22Rv1 (cell line): ENCODE results near the gene SCARF2.
"Not testable (repeated sequence)": the region's sequence is repeated elsewhere in the genome, so short reads cannot be mapped to it uniquely, and the experiment has no call there.

Experiments used
- H3K27ac ChIP-seq: fragments of 450-650 bp; 2 replicates; pipeline ENCODE4 v1.5.1; 2017
- ZFX ChIP-seq: fragments of 450-650 bp; IDR thresholded peaks from 2 replicates; pipeline ENCODE4 v1.6.1; 2017; ENCODE audit warnings: antibody characterized with exemption, borderline replicate concordance
- TF ChIP-seq, protein P1 (sequence below): fragments of 450-650 bp; IDR thresholded peaks from 2 replicates; pipeline ENCODE4 v1.5.1; 2017; ENCODE audit warnings: mild to moderate bottlenecking

The SCARF2 gene

GRCh38 chr22:20457506-20458240 lies 20.0 kb upstream of the SCARF2 start:
- no peak overlapping the region for H3K27ac ChIP-seq
- TF ChIP-seq, protein P1, sequence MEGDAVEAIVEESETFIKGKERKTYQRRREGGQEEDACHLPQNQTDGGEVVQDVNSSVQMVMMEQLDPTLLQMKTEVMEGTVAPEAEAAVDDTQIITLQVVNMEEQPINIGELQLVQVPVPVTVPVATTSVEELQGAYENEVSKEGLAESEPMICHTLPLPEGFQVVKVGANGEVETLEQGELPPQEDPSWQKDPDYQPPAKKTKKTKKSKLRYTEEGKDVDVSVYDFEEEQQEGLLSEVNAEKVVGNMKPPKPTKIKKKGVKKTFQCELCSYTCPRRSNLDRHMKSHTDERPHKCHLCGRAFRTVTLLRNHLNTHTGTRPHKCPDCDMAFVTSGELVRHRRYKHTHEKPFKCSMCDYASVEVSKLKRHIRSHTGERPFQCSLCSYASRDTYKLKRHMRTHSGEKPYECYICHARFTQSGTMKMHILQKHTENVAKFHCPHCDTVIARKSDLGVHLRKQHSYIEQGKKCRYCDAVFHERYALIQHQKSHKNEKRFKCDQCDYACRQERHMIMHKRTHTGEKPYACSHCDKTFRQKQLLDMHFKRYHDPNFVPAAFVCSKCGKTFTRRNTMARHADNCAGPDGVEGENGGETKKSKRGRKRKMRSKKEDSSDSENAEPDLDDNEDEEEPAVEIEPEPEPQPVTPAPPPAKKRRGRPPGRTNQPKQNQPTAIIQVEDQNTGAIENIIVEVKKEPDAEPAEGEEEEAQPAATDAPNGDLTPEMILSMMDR = no peak
- TF ChIP-seq ZFX = no peak

DNA sequence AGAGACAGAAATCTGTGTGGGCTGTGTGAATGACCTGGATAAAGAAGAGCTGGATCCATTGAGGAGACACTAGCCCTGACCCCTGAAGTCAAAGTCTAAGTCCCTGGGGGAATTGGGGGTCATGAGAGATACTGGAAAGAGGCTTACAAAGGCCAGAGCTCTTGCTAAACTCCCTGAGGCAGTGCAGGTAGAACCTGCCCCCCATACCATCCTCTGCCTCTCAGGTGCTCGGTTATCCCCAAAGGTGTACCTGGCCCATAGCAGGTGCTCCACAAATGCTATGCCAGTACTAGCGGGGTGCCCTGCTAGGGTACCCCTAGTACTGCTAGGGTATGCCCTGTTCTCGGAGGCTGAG lies 19.1 kb upstream of the SCARF2 start:
- TF ChIP-seq, protein P1 = no peak
- no peak for TF ChIP-seq ZFX
- H3K27ac ChIP-seq = no peak overlapping the region

DNA sequence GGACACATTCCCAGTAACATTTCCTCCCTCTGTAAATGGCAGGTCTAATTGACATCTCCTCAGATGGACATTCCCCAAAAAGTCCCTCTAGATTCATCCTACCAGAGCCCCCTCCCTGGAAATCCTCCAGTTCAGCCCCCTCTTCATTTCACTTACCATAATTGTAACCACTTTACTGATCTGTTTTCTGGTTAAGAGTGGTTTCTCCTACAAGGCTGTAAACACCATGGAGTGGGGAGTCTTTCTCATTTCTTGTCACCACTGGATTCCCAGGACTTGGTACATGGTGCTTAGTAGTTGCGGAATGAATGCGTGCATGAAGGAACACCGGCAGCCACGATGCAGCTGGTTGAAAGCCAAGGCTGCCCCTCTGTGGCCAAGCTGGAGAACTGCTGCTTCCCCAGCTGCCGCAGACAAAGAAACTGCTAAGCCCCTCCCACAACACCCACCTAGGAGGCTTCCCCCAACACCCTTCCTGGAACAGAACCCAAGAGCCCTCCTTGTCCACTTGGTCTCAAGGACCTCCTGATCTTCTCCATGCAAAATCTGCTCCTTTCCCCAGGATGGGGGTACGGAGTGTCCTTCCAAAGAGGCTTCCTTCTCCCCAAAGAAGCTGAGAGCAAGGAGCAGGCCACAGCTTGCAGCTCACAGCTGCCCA lies 18.6 kb upstream of the SCARF2 start:
- no peak overlapping the region for H3K27ac ChIP-seq
- no peak for TF ChIP-seq ZFX
- TF ChIP-seq, protein P1 = peak; percentile 89

DNA sequence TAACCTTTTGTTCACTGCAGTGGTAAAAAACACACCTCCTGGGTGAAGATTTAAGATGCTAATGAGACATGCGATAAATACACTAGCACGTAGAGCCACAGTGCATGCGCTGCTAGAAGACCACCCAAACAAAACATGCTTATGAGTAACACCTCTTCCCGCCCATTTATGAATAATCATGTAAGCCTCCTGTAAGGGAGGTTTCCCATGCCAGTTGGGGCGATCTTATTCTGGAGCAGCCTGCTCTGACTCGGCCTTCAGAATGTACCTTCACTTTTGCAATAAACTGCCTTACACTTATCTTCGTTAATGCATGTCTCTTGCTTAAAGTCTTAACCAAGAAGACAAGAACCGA lies 18.1 kb upstream of the SCARF2 start:
- no peak overlapping the region for H3K27ac ChIP-seq
- TF ChIP-seq, protein P1 = no peak
- no peak for TF ChIP-seq ZFX

DNA sequence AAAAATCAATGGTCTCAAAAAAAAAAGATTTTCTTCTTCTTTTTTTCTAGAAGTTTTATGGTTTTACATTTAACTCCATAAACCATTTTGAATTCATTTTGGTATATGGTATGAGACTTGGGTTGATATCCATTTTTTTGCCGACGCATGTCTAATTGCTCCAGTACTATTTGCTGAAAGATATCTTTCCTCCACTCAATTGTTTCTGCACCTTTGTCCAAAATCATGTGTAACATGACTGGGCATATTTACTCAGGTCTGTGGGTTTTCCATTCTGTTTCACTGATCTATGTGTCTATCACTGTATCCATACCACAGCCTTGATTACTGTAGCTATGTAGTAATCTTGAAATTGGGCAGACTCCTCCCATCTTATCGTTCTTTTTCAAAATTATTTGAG lies 15.6 kb upstream of the SCARF2 start:
- no peak for TF ChIP-seq ZFX
- TF ChIP-seq, protein P1 = no peak
- no peak overlapping the region for H3K27ac ChIP-seq

- TF ChIP-seq, protein P1 = no peak
- no peak for TF ChIP-seq ZFX
- no peak overlapping the region for H3K27ac ChIP-seq
Measured at GRCh38 chr22:20451920-20452319, 14.3 kb upstream of the SCARF2 start.

DNA sequence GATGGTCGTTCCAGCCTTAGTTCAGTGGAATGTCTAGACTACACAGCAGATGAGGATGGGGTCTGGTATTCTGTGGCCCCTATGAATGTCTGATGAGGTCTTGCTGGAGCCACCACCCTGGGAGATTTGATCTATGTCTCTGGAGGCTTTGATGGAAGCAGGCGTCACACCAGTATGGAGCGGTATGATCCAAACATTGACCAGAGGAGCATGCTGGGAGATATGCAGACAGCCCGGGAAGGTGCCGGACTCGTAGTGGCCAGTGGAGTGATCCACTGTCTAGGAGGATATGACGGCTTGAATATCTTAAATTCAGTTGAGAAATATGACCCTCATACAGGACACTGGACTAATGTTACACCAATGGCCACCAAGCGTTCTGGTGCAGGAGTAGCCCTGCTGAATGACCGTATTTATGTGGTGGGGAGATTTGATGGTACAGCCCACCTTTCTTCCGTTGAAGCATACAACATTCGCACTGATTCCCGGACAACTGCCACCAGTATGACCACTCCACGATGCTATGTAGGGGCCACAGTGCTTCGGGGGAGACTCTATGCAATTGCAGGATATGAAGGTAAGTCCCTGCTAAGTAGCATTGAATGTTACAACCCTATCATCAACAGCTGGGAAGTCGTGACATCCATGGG lies 13.6 kb upstream of the SCARF2 start:
- not testable (repeated sequence) for H3K27ac ChIP-seq
